GM18505 (cell line): Measurements from ENCODE around the gene DCLRE1A.
"Not testable (repeated sequence)": the region's sequence is repeated elsewhere in the genome, so short reads cannot be mapped to it uniquely, and the experiment has no call there.

Source experiments
- ATAC-seq: cut with Tn5 transposase; IDR thresholded peaks from one replicate; pipeline ENCODE4 v1.9.1; 2021; ENCODE audit not compliant: unreplicated experiment
- POLR2A ChIP-seq: IDR thresholded peaks from 4 replicates; pipeline ENCODE4 v1.6.1; 2011; ENCODE audit warnings: borderline replicate concordance; ENCODE audit not compliant: insufficient read depth, insufficient read length; ENCODE audit errors: extremely low read depth

Gene DCLRE1A

DNA sequence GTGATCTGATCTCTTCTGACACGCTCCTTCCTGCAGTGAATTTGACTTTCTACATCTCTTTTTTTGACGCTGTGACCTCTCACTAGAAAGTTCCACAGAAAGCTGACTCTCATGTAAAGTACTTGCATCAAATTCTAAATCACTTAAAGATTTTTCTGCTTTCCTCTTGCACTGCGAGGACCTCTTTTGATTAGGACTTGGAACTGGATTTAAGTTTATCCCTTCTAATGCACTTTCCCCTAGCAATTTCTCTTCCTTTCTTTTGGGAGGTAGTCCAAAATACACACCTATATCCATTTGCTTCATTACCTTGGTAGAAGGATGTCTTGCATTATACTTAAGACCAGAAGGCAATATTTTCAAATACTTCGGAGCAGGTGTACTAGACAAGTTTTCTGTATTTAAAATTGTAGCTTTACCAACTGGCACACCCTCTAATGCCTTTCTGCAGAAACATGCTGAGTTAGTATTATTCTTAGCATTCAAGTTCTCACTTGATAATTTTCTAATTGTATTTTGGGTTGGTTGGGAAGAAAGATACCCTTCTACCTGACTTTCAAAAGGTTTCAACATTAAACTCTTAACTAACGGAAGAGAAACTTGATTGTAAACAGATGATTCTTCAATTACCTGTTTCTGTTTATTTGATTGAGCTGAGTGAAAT, 4.6 kb downstream of the DCLRE1A start:
- TF ChIP-seq POLR2A = no peak
- ATAC-seq = no peak

DNA sequence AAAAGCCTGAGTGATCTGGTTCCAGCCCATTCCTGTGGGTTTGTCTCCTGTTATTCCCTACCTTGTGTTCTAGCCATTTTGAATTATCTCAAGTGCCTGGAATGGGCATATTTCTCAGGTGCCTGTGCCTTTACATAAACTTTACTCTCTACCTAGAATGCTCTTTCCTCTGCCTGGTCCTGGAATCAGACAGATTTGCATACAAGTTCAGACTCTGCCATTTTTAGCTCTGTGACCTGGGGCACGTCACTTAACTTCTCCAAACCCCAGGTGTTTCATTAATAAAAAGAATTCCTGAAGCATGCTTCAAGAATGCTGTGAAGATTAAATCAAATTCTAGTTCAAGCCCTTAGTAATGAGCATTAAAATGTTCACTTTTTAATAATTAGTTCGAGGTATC, 7.8 kb downstream of the DCLRE1A start:
- ATAC-seq = no peak
- TF ChIP-seq POLR2A = no peak

DNA sequence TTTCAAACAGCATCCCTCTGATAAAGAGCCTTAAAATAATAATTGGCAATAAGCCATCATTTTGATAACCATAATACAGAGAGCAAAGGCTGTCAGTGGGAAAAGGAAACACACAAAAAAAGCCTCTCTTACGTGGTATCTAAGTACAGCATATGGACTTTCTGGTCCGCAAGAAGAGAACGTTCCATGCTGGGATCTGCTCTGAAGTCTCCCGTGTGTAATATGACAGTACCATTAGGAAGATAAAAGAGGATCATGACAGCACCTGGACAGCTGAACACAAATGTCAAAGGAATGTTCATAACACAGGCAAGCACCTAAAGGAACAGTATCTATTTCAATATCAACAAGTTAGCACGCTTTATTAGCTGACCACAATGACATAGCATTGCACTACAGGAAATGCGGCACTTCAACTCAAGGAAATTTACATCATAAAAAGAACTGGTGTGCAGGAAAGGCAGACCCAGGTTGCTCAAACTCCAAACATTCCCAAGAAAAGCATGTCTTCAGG, 9.9 kb downstream of the DCLRE1A start:
- no peak for ATAC-seq
- TF ChIP-seq POLR2A = no peak

DNA sequence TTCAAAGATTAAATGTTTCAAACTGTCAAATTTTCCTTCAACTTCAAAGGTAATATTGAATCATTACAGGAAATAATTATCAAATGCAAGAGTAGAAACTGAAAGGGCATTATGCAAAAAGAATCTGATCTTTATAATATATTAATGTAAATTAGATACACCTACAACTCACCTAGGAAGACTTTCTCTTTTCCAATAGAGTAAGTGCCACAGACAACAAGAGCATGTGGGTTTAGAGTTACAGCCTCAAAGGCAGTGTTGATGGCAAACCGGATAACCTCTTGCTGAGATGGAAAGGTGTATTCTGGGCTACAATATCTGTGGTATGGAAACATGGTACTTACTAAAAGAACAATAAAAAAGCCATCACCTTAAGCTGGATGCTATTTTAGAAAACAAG, 11.7 kb downstream of the DCLRE1A start:
- ATAC-seq = no peak
- no peak for TF ChIP-seq POLR2A

DNA sequence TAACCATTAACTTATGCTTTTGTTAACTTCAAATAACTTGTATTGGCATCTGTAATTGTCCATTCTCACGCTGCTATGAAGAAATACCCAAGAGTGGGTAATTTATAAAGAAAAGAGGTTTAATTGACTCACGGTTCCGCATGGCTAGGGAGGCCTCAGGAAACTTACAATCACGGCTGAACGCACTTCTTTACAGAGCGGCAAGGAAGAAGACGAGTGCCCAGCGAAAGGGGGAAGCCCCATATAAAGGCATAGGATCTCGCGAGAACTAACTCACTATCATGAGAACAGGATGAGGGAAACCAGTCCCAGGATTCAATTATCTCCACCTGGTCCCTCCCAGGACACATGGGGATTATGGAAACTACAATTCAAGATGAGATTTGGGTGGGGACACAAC, 25.3 kb downstream of the DCLRE1A start:
- not testable (repeated sequence) for ATAC-seq

DNA sequence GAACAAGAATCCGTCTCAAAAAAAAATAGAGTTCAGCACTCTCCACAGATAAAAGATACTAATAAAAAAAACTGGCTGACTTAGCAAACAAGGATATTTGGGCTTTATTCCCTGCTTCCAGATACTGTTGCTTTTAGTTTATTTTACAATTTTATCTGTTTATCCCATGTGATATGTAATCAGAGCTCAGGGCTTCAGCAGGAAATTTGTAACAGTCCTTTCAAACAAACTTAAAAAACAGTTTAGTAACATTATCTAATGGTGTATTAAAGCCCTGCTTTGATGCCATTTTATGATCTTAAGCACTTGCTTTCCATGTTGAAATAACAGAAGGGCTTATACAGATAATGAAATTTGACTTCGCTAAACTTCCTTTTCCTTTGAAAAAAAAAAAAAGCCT, 28.1 kb downstream of the DCLRE1A start:
- TF ChIP-seq POLR2A = no peak
- no peak for ATAC-seq

DNA sequence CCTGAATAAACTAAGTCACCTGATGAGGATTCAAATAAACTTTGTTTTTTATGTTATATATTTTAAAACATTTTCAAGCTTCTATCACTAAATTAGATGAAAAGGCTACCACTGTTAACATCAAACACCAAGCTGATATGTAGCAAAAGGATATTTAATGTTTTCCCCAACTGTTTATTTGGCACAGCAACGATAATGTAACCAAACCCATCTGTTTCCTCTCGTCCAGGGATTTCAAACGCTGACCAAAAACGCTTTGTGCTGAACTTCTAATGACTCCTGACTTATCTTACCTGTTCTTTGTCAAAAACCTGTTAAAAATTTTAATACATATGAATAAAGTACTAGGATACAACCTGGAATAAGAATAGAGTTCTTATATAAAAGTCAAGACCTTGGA, 30.5 kb downstream of the DCLRE1A start:
- TF ChIP-seq POLR2A = no peak
- ATAC-seq = no peak

DNA sequence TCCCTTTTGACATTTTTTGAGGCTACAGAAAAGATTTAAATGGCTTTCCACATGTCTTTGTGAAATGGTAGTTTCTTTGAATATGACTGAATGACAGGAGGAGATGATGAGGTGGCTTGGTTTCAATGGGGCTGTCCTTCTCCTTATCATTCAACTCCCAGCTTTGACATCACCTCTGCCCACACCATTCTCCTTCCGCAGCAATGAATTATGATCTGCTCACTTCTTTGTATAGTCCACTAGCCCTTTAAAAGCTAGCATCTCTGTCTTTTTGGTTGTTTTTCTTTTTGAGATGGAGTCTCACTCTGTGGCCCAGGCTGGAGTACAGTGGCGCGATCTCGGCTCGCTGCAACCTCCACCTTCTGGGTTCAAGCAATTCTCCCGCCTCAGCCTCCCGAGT, 31.7 kb downstream of the DCLRE1A start:
- TF ChIP-seq POLR2A = no peak
- ATAC-seq = no peak

DNA sequence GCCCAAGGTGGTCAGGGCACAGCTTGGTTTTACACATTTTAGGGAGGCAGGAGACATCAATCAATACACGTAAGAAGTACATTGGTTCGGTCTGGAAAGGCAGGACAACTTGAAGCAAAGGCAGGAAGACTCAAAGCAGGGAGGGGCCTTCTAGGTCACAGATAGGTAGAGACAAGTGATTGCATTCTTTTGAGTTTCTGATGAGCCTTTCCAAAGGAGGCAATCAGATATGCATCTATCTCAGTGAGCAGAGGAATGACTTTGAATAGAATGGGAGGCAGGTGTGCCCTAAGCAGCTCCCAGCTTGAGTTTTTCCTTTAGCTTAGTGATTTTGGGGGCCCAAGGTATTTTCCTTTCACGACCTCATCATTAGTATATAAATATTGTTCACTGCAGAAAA, 32.6 kb downstream of the DCLRE1A start:
- not testable (repeated sequence) for ATAC-seq

DNA sequence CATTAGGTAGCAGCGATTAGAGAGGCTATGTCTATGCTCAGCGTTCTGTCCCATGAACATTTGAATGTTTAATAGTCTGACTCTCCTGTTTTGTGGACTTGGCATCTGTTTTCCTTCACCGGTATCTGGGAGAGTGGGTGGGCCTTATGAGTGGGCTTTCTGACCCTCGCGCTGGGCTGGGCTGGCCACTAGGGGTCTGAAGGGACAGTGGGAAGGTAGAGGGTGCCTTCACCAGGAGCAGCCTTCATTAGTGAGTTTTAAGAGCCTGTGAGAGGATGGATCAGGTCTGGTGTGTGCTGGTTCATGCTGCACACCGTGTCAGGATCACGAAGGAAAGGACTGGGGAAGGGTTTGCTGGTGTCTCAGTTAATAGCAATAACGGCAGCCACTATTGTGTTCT, 33.4 kb downstream of the DCLRE1A start:
- ATAC-seq = no peak
- TF ChIP-seq POLR2A = no peak

DNA sequence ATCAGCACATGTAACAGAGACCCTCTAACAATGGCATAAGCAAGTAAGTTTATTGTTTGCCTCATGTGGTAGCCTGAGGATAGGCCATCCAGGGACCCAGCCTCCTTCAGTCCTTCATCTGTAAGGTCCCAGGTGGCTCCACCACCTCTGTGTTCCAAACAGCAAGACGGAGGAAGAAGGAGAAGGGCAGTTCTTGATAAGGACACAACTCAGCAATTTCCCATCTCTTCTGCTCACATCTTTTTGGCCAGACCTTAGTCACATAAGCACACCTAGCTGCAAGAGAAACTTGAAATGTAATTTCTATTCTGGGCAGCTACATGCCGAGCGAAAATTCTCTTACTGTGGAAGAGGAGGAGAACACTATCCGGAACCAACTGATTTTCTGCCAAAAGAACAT, 33.9 kb downstream of the DCLRE1A start:
- no peak for ATAC-seq

DNA sequence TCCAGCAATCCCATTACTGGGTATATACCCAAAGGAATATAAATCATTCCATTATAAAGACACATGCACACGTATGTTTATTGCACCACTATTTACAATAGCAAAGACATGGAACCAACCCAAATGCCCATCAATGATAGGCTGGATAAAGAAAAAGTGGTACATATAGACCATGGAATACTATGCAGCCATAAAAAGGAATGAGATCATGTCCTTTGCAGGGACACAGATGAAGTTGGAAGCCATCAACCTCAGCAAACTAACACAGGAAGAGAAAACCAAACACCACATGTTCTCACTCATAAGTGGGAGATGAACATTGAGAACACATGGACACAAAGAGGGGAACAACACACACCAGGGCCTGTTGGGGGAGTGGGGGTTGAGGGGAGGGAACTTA, 39.2 kb downstream of the DCLRE1A start:
- not testable (repeated sequence) for ATAC-seq

More for the DNA sequence above, 33.9 kb downstream of the DCLRE1A start:
- TF ChIP-seq POLR2A = no peak

DNA sequence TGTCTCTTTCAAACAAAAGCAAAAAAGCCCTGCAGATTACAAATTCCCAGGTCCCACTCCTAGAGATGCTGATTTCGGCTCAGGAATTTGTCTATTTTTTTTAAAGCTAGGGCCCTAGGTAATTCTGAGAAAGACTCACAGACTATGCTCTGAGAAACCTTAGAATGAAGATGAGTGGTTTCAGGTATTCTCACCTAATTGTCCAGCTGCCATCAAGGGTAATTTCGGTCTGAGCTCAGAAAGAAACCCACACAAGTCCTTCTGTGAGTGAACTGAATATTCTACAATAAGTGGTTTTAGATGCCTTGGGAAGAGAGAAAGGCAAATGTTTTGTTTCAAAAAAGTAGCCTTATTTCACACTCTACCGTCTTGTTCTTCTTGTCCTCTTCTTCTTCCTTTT, 45.7 kb downstream of the DCLRE1A start:
- no peak for ATAC-seq
- TF ChIP-seq POLR2A = no peak

DNA sequence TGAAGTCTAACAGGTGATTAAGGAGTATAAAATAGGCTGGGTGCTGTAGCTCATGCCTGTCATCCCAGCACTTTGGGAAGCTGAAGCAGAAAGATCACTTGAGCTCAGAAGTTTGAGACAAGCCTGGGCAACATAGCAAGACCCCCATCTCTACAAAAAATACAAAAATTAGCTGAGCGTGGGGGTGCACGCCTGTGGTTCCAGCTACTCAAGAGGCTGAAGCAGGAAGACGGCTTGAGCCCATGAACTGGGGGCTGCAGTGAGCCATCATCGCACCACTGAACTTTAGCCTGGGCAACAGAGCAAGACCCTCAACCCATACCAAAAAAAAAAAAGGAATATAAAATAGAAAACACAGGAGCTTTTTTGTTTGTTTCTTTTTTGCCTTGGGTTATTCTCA, 47.4 kb downstream of the DCLRE1A start:
- TF ChIP-seq POLR2A = no peak
- ATAC-seq = no peak

DNA sequence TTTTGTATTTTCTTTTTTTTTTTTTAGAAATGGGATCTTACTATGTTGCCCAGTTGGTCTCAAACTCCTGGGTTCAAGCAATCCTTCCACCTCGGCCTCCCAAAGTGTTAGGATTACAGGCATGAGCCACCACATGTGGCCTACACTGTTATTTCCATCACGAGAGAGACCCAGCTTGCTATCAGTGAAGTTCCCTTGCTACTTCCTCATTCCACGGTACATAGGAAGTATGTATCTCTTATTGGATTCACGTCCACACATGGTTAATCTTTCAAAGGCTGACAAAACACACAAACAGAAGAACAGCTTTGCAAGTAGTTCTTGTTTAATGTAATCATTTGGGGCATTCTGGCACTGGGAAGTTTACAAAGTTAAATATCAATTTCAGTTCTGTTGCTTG, 50.9 kb downstream of the DCLRE1A start:
- no peak for TF ChIP-seq POLR2A
- no peak for ATAC-seq
